Stimulated activated CD4-positive, alpha-beta T cell treated with anti-CD3 and anti-CD28 coated beads, Interleukin-2, amount 100 ng/mL, for 4 hours (primary cell): Measurements from ENCODE around the gene TTC28.

Experiments
- DNase-seq: peaks from one replicate; pipeline ENCODE4 v3.0.0-alpha.2; 2020; ENCODE audit warnings: low read depth

The TTC28 gene

GRCh38 chr22:28046100-28046499 lies 633.5 kb downstream of the TTC28 start:
- no peak for DNase-seq

DNA sequence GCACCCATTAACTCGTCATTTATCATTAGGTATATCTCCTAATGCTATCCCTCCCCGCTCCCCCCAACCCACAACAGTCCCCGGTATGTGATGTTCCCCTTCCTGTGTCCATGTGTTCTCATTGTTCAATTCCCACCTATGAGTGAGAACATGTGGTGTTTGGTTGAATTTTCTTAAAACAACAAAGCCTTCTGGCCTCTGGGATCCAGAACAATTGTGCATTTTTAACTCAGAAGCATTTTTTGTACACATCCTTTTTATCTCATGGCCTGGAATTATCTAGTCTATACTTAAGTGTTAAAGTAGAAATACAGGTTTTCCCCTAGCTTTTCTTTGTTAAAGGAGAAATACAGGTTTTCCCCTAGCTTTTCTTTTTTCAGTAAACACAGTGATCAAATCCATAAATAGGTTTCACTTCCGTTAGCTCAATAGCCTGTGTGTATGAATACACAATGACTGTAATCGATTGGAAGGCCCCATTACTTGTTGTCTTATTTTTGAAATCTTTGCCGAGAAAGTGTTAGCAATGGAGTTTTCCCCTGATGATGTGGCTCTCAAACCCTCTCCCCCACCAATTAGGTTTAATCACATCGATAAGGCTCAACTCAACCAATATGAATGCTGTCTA lies 635.0 kb downstream of the TTC28 start:
- no peak for DNase-seq

DNA sequence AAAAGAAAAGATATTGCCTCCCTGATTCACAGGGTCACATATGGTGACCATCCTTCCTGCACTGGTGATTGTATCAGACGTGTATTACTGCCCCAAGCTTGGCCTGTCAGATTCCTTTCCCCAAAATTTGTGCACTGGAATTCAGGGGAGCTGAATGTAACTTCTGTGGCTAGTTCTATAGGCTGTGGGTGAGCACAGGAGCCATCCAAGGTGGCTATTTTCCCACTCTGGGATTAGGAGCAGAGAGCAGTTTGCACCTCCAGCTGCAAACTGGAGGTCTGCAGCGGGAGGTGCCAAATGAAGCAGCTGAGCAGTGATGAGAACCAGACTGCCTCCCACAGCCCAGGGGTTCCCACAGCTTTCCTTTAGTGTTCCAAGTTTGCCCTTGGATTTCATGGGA lies 636.4 kb downstream of the TTC28 start:
- DNase-seq: no peak

- DNase-seq: no peak
Measured at GRCh38 chr22:28034760-28035401, 644.8 kb downstream of the TTC28 start.

GRCh38 chr22:28034145-28034759 lies 645.4 kb downstream of the TTC28 start:
- no peak for DNase-seq

- DNase-seq: no peak
Measured at GRCh38 chr22:28032861-28033260, 646.8 kb downstream of the TTC28 start.

GRCh38 chr22:28031383-28031922 lies 648.2 kb downstream of the TTC28 start:
- DNase-seq: no peak

GRCh38 chr22:28030473-28030872 lies 649.2 kb downstream of the TTC28 start:
- DNase-seq: no peak

DNA sequence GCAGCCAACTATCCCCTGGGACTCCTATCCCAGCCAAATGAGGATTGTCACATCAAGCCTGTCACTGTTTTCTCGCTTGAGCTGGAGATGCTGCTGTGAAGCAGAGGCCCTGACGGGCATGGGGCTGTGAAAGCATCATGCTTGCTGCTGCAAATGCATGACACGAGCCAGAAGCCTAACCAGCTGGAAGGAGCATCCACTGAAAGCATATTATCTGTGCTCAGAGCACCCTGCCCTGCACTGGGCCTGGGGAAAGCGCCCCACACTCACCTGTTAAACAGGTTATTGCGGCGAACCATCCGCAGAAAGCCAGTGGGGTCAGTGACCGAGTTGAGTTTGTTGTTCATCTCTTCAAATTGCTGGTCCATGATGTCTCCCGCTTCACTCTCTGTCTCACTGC lies 649.7 kb downstream of the TTC28 start:
- no peak for DNase-seq

- DNase-seq: no peak
Measured at GRCh38 chr22:28029201-28029948, 650.3 kb downstream of the TTC28 start.

- DNase-seq: no peak
Measured at GRCh38 chr22:28027453-28028448, 651.9 kb downstream of the TTC28 start.

DNA sequence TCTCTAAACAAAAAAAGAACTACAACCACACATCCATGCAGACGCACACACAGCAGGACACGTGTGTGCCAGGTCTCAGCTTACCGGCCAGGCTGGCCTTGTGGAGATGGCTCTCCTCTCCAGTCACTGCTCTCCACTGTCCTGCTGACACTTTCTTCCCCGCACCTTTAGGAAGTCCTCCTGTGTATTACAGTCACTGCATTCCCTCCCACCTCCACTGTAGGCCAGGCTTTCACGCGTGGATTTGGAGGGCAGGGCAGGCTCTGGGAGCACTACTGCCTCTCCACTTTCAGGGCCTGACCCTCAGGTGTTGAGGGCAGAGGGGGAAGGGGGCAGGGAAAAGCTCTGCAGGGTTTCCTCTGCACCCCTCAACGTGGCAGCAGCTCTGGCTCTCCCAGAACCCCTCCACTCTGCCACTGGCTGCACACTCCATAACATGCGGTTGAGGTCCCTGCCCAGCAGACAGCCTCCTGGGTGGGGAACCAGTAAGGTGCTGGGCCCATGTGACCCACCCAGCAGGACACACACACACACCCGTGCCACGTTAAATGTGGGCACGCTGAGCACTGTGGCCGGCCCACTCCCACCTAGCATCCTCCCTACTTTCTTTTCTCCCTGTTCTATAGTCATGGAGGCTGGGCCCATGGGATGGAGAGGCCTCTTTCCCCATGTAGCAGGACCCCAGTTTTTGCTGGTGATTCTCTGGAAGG lies 653.6 kb downstream of the TTC28 start:
- no peak for DNase-seq

GRCh38 chr22:28025333-28025732 lies 654.3 kb downstream of the TTC28 start:
- no peak for DNase-seq

GRCh38 chr22:28024422-28024888 lies 655.2 kb downstream of the TTC28 start:
- no peak for DNase-seq

DNA sequence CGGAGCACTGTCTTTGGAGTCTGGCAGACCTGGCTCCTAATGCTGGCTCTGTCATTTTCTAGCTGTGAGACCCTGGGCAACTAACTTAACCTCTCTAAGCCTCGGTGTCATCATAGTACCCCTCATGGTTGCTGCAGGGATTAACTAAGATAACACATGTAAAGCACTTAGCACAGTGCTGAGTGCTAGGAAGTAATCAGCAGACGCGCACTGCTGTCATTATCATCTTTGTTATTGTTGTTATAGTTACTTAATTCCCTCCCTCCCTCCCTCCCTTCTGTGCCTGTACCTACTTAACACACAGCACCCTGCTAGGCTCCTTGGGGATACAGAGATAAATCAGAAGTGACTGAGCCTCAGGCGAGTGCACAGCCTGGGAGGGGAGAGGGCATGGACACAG lies 655.9 kb downstream of the TTC28 start:
- DNase-seq: no peak

- DNase-seq: no peak
Measured at GRCh38 chr22:28023036-28023435, 656.6 kb downstream of the TTC28 start.

GRCh38 chr22:28021998-28022660 lies 657.5 kb downstream of the TTC28 start:
- no peak for DNase-seq

- DNase-seq: no peak
Measured at GRCh38 chr22:28021116-28021997, 658.3 kb downstream of the TTC28 start.
